ENCODE data around the gene SLC44A3.

Gene SLC44A3

GRCh38 chr1:94858276-94858675 lies 38.1 kb downstream of the SLC44A3 start:
- DNase-seq: no peak
- in situ Hi-C loops (cut with HindIII; ENCODE audit: low pct_ligation_motif_present, low pct_unique_long_range_greater_than_20kb, low sequenced_read_pairs): no loop called here

- in situ Hi-C loops (cut with HindIII; ENCODE audit: low pct_ligation_motif_present, low pct_unique_long_range_greater_than_20kb, low sequenced_read_pairs): no loop called here
These were observed 39.0 kb downstream of the SLC44A3 start for GRCh38 chr1:94859174-94859573.

GRCh38 chr1:94862718-94863117 lies 42.6 kb downstream of the SLC44A3 start:
- in situ Hi-C loops (cut with HindIII; ENCODE audit: low pct_ligation_motif_present, low pct_unique_long_range_greater_than_20kb, low sequenced_read_pairs): no loop called here
- no peak for DNase-seq

More at GRCh38 chr1:94859174-94859573, 39.0 kb downstream of the SLC44A3 start:
- no peak for DNase-seq

GRCh38 chr1:94863297-94863911 lies 43.2 kb downstream of the SLC44A3 start:
- peak; percentile 52 for DNase-seq
- in situ Hi-C loops (cut with HindIII; ENCODE audit: low pct_ligation_motif_present, low pct_unique_long_range_greater_than_20kb, low sequenced_read_pairs): no loop called here

- in situ Hi-C loops (cut with HindIII; ENCODE audit: low pct_ligation_motif_present, low pct_unique_long_range_greater_than_20kb, low sequenced_read_pairs): no loop called here
- DNase-seq: peak; percentile 89
These were observed 43.8 kb downstream of the SLC44A3 start for GRCh38 chr1:94863919-94864318.

- DNase-seq: no peak
- in situ Hi-C loops (cut with HindIII; ENCODE audit: low pct_ligation_motif_present, low pct_unique_long_range_greater_than_20kb, low sequenced_read_pairs): no loop called here
These were observed 44.7 kb downstream of the SLC44A3 start for GRCh38 chr1:94864821-94865220.

GRCh38 chr1:94865360-94865759 lies 45.2 kb downstream of the SLC44A3 start:
- in situ Hi-C loops (cut with HindIII; ENCODE audit: low pct_ligation_motif_present, low pct_unique_long_range_greater_than_20kb, low sequenced_read_pairs): no loop called here
- no peak for DNase-seq

GRCh38 chr1:94866164-94866807 lies 46.1 kb downstream of the SLC44A3 start:
- in situ Hi-C loops (cut with HindIII; ENCODE audit: low pct_ligation_motif_present, low pct_unique_long_range_greater_than_20kb, low sequenced_read_pairs): no loop called here

GRCh38 chr1:94871031-94871430 lies 50.9 kb downstream of the SLC44A3 start:
- DNase-seq: no peak
- in situ Hi-C loops (cut with HindIII; ENCODE audit: low pct_ligation_motif_present, low pct_unique_long_range_greater_than_20kb, low sequenced_read_pairs): no loop called here

More at GRCh38 chr1:94866164-94866807, 46.1 kb downstream of the SLC44A3 start:
- no peak for DNase-seq

- in situ Hi-C loops (cut with HindIII; ENCODE audit: low pct_ligation_motif_present, low pct_unique_long_range_greater_than_20kb, low sequenced_read_pairs): no loop called here
- DNase-seq: no peak
These were observed 52.8 kb downstream of the SLC44A3 start for GRCh38 chr1:94872771-94873495.

- in situ Hi-C loops (cut with HindIII; ENCODE audit: low pct_ligation_motif_present, low pct_unique_long_range_greater_than_20kb, low sequenced_read_pairs): no loop called here
- DNase-seq: no peak
These were observed 53.6 kb downstream of the SLC44A3 start for GRCh38 chr1:94873520-94874351.

GRCh38 chr1:94874423-94874822 lies 54.3 kb downstream of the SLC44A3 start:
- in situ Hi-C loops (cut with HindIII; ENCODE audit: low pct_ligation_motif_present, low pct_unique_long_range_greater_than_20kb, low sequenced_read_pairs): no loop called here
- no peak for DNase-seq

- in situ Hi-C loops (cut with HindIII; ENCODE audit: low pct_ligation_motif_present, low pct_unique_long_range_greater_than_20kb, low sequenced_read_pairs): no loop called here
- DNase-seq: no peak
These were observed 55.6 kb downstream of the SLC44A3 start for GRCh38 chr1:94875794-94876193.

GRCh38 chr1:94876362-94876761 lies 56.2 kb downstream of the SLC44A3 start:
- in situ Hi-C loops (cut with HindIII; ENCODE audit: low pct_ligation_motif_present, low pct_unique_long_range_greater_than_20kb, low sequenced_read_pairs): no loop called here
- DNase-seq: no peak

- in situ Hi-C loops (cut with HindIII; ENCODE audit: low pct_ligation_motif_present, low pct_unique_long_range_greater_than_20kb, low sequenced_read_pairs): no loop called here
- no peak for DNase-seq
These were observed 58.2 kb downstream of the SLC44A3 start for GRCh38 chr1:94878329-94878728.

- no peak for DNase-seq
- in situ Hi-C loops (cut with HindIII; ENCODE audit: low pct_ligation_motif_present, low pct_unique_long_range_greater_than_20kb, low sequenced_read_pairs): no loop called here
These were observed 63.5 kb downstream of the SLC44A3 start for GRCh38 chr1:94883691-94884090.

GRCh38 chr1:94884106-94884505 lies 63.9 kb downstream of the SLC44A3 start:
- in situ Hi-C loops (cut with HindIII; ENCODE audit: low pct_ligation_motif_present, low pct_unique_long_range_greater_than_20kb, low sequenced_read_pairs): no loop called here
- DNase-seq: no peak

- DNase-seq: no peak
- in situ Hi-C loops (cut with HindIII; ENCODE audit: low pct_ligation_motif_present, low pct_unique_long_range_greater_than_20kb, low sequenced_read_pairs): no loop called here
These were observed 64.3 kb downstream of the SLC44A3 start for GRCh38 chr1:94884507-94884906.

- DNase-seq: no peak
- in situ Hi-C loops (cut with HindIII; ENCODE audit: low pct_ligation_motif_present, low pct_unique_long_range_greater_than_20kb, low sequenced_read_pairs): no loop called here
These were observed 66.2 kb downstream of the SLC44A3 start for GRCh38 chr1:94886361-94886760.
